Parathyroid adenoma (tissue), 2 donors: ENCODE results near the gene DEF6.
"Not testable (repeated sequence)": the region's sequence is repeated elsewhere in the genome, so short reads cannot be mapped to it uniquely, and the experiment has no call there.

Experiments used
- H2AFZ ChIP-seq: fragments of 300-600 bp; sonication (generic); one replicate; pipeline ENCODE4 v1.7.0; 2017; ENCODE audit warnings: antibody characterized with exemption, mild to moderate bottlenecking
- H3K27ac ChIP-seq: fragments of 300-600 bp; sonication (generic); one replicate; pipeline ENCODE4 v1.7.0; 2017
- H3K27me3 ChIP-seq: fragments of 300-600 bp; sonication (generic); one replicate; pipeline ENCODE4 v1.7.0; 2017; ENCODE audit warnings: low read length; ENCODE audit not compliant: control insufficient read depth, insufficient read depth
- H3K36me3 ChIP-seq: fragments of 300-600 bp; sonication (generic); one replicate; pipeline ENCODE4 v1.7.0; 2017; ENCODE audit warnings: low read length; ENCODE audit not compliant: control insufficient read depth, insufficient read depth
- H3K4me1 ChIP-seq: fragments of 300-600 bp; sonication (generic); one replicate; pipeline ENCODE4 v1.7.0; 2017; ENCODE audit warnings: control low read depth
- H3K4me2 ChIP-seq: fragments of 300-600 bp; sonication (generic); one replicate; pipeline ENCODE4 v1.7.0; 2017; ENCODE audit warnings: low read length
- H3K4me3 ChIP-seq: fragments of 300-600 bp; sonication (generic); one replicate; pipeline ENCODE4 v1.7.0; 2017; ENCODE audit warnings: low read depth, low read length
- H3K79me2 ChIP-seq: fragments of 300-600 bp; sonication (generic); one replicate; pipeline ENCODE4 v1.7.0; 2017; ENCODE audit warnings: control low read depth
- H3K9ac ChIP-seq: fragments of 300-600 bp; sonication (generic); one replicate; pipeline ENCODE4 v1.7.0; 2017; ENCODE audit warnings: mild to moderate bottlenecking
- H3K9me3 ChIP-seq: fragments of 300-600 bp; sonication (generic); one replicate; pipeline ENCODE4 v1.7.0; 2017; ENCODE audit warnings: low read length; ENCODE audit not compliant: control insufficient read depth
- CTCF ChIP-seq: fragments of 300-600 bp; sonication (generic); IDR thresholded peaks from one replicate; pipeline ENCODE4 v1.7.0; 2017; ENCODE audit warnings: antibody characterized with exemption, mild to moderate bottlenecking
- donor health status: primary hyperparathyroidism.

Gene DEF6

GRCh38 chr6:35305117-35305516 is 7.5 kb downstream of the DEF6 start:
- Histone ChIP-seq H3K36me3 (no peaks in the 10 kb centered on the region), H3K9me3 (no peaks in the 10 kb centered on the region), H3K4me2 (no peak overlapping the region), H3K9ac (no peak overlapping the region), H2AFZ (no peak overlapping the region), H3K27ac (no peak overlapping the region), H3K4me3 (no peak overlapping the region), H3K4me1 (no peaks in the 10 kb centered on the region), H3K79me2 (no peaks in the 10 kb centered on the region), H3K27me3 (no peaks in the 10 kb centered on the region)
- no peak for TF ChIP-seq CTCF

GRCh38 chr6:35307138-35307537 is 9.5 kb downstream of the DEF6 start:
- H3K36me3 ChIP-seq, H3K27ac ChIP-seq, H3K9ac ChIP-seq, H3K4me3 ChIP-seq, H3K4me2 ChIP-seq, H3K4me1 ChIP-seq, H3K79me2 ChIP-seq, H3K27me3 ChIP-seq, H3K9me3 ChIP-seq, H2AFZ ChIP-seq: not testable (repeated sequence)

GRCh38 chr6:35308543-35308942 is 10.9 kb downstream of the DEF6 start:
- not testable (repeated sequence) for H3K4me3 ChIP-seq, H3K9me3 ChIP-seq, H3K27ac ChIP-seq, H3K27me3 ChIP-seq, H3K36me3 ChIP-seq, H3K79me2 ChIP-seq, H2AFZ ChIP-seq, H3K4me2 ChIP-seq, H3K4me1 ChIP-seq, H3K9ac ChIP-seq

GRCh38 chr6:35309611-35310264 is 12.1 kb downstream of the DEF6 start:
- no peak for TF ChIP-seq CTCF
- H3K9me3 ChIP-seq = no peaks in the 10 kb centered on the region
- H3K27ac ChIP-seq = no peak overlapping the region
- no peak overlapping the region for H3K9ac ChIP-seq
- H3K4me1 ChIP-seq = no peaks in the 10 kb centered on the region
- H3K4me2 ChIP-seq = no peak overlapping the region
- no peak overlapping the region for H3K4me3 ChIP-seq
- no peak overlapping the region for H2AFZ ChIP-seq
- H3K27me3 ChIP-seq = no peaks in the 10 kb centered on the region
- H3K36me3 ChIP-seq = no peaks in the 10 kb centered on the region
- H3K79me2 ChIP-seq = no peaks in the 10 kb centered on the region

- Histone ChIP-seq H3K36me3 (no peaks in the 10 kb centered on the region), H3K4me1 (no peaks in the 10 kb centered on the region), H2AFZ (no peak overlapping the region), H3K4me3 (no peak overlapping the region), H3K9me3 (no peaks in the 10 kb centered on the region), H3K9ac (no peak overlapping the region), H3K4me2 (no peak overlapping the region), H3K79me2 (no peaks in the 10 kb centered on the region), H3K27ac (no peak overlapping the region), H3K27me3 (no peaks in the 10 kb centered on the region)
- no peak for TF ChIP-seq CTCF
These were observed 12.7 kb downstream of the DEF6 start for GRCh38 chr6:35310265-35310831.
